Stimulated activated CD8-positive, alpha-beta memory T cell treated with anti-CD3 and anti-CD28 coated beads, Interleukin-7, amount 100 ng/mL, for 48 hours (primary cell): ENCODE results near the gene CPN1.
"Not testable (repeated sequence)": the region's sequence is repeated elsewhere in the genome, so short reads cannot be mapped to it uniquely, and the experiment has no call there.

Source experiments
- DNase-seq, 2 donors: peaks; one replicate each; pipeline ENCODE4 v3.0.0-alpha.2; 2020; ENCODE audit warnings: low read depth in 1 of 2; ENCODE audit errors: extremely low read depth in 1 of 2

CPN1 gene

DNA sequence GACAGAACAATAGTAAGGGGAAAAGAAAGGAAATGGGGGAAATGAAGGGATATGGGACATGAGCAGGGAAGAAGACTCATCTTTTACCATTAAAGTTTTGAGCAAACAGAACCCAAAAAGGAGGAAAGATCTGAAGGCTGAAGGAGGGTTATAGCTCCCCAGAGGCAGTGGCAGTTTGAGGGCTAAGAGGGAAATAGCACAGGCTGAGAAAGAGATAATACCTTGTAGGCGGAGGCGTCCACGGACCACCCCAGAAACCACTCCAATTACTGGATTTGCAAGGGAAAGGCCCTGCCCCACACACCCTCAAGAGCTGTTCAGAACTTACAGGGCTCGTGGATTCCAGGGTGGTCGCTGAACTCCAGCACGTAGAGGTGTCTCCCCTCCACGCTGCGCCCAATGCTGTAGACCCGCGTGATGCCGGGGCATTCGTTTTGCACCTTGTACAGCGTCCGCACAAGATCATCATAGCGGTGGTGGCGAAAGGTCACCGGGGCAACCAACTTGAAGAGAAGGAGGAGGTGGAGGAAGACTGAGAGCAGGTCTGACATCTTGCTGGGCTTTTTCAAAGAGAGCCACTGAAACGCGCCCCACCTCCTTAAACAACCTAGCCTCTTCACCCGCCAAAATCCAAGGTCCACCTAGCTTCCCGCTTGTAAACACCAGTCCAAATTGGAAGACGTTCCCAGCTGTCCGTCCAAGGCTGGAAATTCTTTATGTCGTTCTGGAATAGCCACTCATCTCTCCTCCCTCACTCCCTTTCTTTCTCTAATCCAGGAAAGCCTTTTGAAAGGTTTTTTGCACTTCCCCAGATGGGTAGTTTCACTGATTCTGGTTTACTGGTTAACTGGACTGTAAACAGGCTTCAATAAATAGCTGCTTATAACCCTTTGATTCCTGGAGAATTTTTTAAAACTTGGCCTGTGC lies at the start of gene CPN1:
TSS of gene CPN1 (minus strand) at position 795 of the 927 bp plus-strand sequence. CDS start at position 551, 244 bp downstream.
- DNase-seq, result no peak

DNA sequence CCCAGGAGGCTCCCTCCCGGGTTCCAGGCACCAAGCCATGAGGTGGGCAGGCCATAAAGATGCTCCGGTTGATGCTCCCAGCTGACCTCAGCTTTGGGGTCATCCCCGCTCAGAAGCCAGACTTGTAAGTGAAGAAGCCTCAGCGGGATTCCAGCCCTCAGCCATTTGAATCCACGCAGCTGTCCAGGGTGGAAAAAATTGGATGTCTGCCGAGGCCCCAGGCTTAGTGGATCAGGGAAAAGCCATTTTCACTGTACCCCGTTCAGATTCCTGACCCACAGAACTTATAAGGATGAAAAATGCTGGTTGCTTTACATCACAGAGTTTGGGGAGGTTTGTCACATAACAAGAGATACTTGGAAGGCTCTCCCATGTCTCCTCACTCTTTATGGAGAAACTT lies 49.2 kb upstream of the CPN1 start:
- no peak for DNase-seq

DNA sequence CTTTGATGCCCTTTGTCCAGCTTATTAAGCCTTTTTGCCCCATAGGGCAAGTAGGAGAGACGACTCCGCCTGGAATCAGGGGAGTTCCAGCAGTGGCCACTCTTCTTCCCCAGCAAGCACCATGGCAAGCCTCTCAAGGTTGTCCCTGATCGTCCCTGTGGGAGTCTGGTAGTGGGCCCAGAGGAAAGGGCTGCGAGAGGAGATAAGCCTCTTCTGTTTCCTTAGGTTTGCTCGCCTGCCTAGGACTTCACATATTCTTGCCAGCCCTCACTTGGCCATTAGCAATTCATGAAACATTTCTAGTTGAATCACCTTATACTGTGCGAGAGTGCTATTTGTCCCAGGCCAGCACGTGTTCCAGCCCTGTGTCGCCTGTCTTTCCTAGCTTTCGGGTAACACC lies 47.8 kb upstream of the CPN1 start:
- no peak for DNase-seq

DNA sequence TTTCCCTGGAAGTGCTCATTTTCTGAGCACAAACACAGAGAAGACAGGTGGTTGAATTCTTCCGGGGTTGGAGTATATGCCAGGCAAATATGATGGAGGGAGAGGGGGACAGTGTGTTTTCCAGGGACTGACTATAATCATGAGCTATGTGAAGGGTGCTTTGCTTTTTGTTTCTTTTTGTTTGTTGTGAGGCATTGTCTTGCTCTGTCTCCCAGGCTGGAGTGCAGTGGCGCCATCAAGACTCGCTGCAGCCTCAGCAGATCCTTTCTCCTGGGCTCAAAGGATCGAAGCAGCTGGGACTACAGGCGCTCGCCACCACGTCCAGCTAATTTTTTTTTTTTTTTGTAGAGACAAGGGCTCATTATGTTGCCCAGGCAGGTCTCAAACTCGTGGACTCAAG lies 47.3 kb upstream of the CPN1 start:
- DNase-seq, result no peak

DNA sequence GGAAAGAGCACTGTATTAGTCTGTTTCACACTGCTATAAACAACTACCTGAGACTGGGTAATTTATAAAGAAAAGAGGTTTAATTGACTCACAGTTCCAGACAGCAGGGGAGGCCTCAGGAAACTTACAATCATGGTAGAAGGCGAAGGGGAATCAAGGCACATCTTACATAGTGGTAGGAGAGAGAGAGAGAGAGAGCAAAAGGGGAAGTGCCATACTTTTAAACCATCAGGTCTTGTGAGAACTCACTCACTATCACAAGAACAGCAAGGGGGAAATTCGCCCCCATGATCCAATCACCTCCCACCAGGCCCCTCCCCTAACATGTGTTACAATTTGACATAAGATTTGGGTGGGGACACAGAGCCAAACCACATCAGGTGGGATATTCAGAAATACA lies 43.7 kb upstream of the CPN1 start:
- DNase-seq, result not testable (repeated sequence)

DNA sequence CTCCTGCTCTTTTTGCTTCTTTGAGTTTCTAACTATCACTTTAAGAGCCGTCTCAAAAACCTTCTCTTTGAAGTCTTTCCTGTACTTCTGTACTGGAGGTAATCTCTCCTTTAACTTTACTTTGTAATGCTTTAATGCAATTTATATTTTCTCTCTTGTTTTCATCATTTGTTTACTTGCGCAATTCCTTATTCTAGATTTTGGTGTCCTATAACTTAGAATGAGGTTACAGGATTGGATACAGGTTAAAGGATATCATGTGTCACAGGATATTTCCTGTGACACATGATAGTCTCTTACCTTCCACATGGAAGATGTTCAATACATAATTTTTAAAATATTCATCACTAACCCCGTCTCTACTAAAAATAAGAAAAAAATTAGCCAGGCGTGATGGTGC lies 42.4 kb upstream of the CPN1 start:
- DNase-seq, result no peak

DNA sequence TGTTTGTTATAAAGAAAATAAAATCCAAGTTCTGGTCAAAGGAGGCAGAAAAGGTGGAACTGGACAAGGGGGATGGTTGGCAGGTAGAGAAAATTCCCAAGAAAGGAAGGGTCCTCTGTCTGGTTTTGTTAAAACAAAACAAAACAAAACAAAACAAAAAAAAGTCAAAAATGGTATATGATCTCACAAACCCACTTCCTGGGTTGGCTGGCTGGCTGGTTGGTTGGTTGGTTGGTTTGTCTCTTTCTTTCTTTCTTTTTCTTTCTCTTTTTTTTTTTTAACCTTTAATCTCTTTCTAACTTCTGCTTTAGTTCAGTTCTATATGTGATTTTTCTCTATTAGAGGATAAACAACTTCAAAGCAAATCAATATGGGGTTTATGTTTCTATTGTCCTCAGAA lies 41.1 kb upstream of the CPN1 start:
- DNase-seq, result no peak

DNA sequence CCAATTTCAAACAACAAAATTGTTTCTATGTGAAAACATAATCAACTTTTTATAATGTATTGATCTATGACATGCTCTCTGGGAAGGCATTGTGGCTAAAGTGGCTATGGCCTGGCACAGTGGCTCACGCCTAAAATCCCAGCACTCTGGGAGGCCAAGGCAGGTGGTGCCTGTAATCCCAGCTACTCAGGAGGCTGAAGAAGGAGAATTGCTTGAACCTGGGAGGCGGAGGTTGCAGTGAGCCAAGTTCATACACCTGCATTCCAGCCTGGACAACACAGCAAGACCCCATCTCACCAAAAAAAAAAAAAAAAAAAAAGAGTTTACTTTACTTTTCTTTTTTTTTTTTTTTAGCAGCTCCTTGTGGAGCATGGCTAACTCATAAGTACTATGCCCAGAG lies 38.9 kb upstream of the CPN1 start:
- DNase-seq, result no peak

DNA sequence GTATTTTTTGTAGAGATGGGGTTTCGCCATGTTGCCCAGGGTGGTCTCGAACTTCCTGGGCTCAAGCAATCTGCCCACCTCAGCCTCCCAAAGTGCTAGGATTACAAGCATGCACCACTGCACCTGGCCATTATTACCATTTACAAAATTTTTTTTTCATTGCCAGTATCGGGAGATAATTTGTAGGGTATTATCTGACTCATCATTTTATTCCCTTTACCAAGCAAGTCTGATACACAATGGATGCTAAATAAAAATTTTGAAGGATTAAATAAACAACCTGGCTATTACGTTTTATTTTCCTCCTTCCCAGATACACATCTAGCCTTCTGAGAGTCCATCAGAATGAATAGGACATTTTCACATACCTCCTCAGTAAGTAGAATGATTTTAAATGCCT lies 38.1 kb upstream of the CPN1 start:
- no peak for DNase-seq

DNA sequence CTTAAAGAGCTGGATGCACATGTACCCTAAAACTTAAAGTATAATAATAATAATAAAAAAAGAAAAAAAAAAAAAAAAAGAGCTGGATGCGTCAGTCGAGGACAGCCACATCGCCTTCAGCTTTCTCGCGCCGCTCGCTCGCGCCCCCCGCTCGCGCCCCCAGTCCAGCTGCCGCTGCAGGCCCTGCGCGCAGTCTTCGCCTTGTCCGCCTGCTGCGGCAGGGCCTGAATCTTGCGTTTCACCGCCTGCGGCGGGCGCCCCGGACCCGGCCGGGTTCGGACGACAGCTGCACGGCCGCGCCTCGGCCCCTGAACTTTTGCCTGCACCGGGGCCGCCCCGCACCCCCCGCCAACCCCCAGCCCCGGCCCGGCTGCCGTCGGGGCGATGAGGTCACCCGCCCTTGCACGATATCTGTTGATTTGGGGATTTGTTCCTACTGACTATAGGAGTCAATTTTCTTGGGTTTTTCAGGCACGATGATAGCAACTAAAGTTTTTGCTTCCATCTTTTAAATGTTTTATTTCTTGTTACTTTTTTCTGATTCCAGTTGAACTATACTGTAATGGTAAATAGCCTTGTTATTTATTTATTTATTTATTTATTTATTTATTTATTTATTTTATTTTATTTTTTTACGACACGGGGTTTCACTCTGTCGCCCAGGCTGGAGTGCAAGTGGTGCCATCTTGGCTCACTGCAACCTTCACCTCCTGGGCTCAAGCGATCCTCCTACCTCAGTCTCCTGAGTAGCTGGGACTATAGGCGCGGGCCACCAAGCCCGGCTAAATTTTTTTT lies 33.5 kb upstream of the CPN1 start:
- DNase-seq, result no peak

DNA sequence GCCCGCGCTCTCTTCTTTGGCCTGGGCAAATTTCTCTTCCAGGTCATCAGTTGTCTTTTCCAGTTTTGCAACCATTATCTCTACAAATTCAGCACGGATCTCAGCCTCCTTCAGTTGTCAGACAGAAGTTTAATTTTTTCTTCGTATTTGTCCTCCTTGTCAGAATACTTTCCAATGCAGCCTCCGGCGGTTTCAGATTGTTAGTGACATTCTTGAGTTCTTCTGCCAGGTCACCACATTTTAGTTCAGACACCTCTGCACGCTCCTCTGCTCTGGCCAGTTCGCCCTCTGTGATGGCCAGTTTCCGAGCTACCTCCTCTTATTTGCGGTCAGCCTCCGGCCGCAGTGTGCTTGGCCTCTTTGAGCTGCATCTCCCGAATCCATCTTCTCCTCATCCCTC lies 32.8 kb upstream of the CPN1 start:
- no peak for DNase-seq

DNA sequence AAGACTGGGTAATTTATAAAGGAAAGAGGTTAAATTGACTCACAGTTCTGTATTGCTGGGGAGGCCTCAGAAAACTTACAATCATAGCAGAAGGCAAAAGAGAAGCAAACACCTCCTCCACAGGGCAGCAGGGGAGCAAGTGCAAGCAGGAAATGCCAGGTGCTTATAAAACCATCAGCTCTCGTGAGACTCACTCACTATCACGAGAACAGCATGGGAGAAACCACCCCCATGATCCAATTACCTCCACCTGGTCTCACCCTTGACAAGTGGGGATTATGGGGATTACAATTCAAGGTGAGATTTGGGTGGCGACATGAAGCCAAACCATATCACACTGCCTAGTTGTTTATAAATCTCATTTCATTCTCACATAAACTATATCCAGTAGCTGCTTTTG lies 28.0 kb upstream of the CPN1 start:
- DNase-seq, result no peak

DNA sequence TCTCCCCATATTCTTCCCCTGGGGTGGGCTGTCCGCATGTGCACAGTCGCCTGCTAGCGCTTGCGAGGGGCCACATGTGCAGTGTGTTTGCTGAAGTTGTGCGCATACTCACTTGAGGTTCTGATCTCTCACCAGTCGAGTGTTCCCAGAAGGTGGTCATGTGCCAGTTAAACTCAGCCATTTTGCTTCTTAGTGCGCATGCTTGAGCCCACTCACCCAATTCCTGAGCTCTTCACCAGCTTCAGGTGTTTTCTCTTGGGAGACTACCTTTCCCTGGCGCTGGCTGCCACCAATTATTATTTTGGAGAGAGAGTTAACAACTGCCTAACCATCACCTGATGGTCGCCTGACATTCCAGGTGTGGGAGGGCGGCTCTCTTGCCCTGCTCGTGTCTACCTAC lies 25.2 kb upstream of the CPN1 start:
- DNase-seq, result no peak

DNA sequence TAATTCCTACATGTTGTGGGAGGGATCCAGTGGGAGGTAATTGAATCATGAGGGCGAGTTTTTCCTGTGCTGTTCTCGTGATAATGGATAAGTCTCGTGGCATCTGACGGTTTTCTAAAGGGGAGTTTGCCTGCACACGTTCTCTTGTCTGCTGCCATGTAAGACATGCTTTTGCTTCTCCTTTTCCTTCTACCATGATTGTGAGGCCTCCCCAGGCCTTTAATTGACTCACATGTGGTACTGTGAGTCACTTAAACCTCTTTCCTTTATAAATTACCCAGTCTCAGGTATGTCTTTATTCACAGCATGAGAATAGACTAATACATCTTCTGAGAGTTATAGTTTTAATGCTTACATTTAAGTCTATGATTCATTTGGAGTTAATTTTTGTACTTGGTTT lies 22.6 kb upstream of the CPN1 start:
- DNase-seq, result no peak

DNA sequence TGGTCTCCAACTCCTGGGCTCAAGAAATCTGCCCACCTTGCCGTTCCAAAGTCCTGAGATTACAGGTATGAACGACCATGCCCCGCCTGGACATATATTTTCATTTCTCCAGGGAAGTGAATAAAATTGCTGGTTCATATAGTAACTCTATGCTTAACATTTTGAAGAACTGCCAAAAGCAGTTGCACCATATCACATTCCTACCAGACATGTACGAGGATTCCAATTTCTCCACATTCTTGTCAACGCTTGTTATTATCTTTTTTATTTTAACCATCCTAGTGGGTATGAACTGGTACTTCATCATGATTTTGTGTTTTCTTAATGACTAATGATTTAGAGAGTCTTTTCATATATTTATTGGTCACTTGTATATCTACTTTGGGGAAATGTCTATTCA lies 21.9 kb upstream of the CPN1 start:
- DNase-seq, result no peak

DNA sequence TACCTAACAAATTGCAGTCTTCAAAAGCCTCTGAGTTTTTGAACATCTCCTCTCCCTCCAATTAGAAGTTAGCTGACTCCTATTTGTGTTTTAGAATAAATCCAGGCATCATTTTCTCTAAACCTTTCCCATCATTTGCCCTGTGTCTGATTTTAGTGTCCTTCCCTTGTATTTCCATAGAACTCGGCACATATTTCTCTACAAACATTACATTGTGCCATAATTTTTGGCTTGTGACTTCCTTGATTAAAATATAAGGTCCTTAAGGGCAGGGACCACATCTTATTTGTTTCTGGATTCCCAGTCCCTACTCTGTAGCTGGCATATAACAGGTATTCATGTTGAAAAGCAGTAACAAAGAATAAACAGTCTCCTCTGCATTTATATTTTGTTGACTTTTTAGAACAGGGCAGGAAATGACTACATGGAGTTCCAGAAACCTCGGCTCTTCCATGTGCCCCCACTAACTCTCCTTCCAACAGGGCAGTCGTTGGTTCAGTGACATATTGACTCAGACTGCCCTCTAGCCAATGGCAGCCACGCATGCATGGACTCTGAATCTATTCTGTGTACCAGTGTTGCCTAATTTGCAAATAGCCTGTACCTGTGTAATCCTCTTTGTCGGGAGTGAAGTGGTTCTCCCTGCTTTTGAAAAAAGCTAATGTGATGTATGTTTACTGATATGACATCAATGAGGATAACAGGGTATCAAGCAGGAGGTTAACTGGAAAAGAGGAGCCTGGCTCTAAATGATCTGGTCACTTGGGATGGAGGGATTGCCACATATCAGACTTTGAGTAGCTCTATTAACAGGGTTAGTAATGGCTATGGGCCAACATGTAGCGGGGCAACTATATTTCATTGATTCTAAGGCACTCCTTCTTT lies 19.8 kb upstream of the CPN1 start:
- no peak for DNase-seq

DNA sequence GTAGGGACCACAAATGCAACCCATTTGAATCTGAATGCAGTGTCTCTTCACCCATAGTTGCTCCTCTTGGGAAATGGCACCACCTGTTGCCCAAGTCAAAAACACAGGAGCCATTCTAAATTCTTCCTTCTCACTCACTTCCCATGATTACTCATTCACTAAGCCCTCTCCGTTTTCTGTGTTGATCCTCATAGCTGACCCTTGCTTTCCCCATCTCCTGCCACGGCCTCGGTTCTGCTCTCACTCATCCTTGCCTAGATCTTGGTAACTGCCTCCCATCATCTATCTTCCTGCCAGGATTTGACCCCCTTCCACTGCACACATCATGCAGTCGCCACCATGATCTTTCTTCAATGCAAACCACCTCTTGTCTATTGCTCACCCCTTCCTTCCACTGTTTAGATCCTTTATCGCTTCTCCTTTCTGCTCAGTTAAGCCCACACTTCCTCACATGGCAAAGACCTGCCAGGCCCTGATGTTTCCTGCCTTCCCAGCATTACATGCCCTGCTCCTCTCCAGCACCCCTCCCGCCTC lies 19.0 kb upstream of the CPN1 start:
- no peak for DNase-seq

DNA sequence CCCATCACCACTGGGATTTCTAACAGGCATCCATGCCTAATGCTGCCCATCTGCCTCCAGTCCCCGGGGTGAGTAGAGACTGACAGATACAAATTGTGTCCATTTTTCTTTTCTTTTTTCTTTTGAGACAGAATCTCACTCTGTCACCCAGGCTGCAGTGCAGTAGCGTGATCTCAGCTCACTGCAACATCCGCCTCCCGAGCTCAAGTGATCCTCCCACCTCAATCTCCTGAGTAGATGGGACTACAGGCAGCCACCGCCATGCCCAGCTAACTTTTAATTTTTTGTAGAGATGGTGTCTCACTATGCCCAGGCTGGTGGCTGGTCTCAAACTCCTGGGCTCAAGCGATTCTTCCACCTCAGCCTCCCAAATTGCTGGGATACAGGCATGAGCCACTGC lies 7.6 kb upstream of the CPN1 start:
- DNase-seq, result no peak

DNA sequence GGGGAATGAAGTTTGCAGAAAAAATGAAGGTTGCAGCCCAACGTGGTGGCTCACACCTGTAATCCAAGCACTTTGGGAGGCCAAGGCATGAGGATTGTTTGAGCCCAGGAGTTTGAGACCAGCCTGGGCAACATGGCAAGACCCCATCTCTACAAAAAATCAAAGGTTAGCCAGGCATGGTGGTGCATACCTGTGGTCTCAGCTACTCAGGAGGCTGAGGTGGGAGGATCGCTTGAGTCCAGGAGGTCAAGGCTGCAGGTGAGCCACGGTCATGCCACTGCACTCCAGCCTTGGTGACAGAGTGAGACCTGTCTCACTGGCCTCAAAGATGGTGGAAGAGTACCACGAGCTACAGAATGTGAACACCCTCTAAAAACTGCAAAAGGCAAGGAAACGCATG lies 5.0 kb upstream of the CPN1 start:
- not testable (repeated sequence) for DNase-seq

DNA sequence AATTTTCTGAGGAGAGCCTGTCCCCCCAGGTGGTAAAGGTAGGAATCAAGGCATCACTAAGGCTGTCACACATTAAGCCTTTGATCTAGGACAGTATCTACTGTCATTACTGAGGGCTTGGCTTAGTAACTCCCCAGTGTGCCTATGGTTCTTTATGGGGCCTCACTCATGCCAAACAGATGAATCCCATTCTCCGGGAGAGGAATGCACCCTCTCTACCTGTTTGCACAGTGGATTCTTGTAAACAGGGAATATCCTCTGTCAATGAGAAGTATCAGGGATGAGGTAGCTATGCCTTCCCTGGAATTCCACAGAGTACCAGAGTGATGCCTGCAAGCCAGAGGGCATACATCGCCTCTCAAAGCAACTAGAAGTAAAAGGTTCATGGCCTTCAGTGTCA lies 3.9 kb upstream of the CPN1 start:
- no peak for DNase-seq

DNA sequence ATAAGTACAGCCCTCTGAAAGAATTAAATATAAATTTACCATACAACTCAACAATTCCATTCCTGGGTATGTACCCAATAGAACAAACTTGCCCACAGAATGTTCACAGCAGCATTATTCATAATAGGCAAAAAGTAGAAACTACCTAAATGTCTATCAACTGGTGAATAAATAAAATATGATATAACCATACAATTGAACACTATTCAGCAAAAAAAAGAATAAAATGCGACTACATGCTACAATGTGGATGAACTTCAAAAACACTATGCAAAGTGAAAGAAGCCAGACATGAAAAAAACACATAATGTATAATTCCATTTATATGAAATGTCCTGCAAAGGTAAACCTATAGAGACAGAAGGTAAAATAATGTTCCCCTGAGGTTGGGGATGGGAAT lies 2.0 kb upstream of the CPN1 start:
- no peak for DNase-seq
